ENCODE results near the gene RNF214. TPM values are rescaled to one million over a fixed set of nuclear protein-coding genes. Genes with fewer than 3 reads are reported as not detected.

Gene RNF214
- total RNA-seq, 4 donors from 2014 or later = 7.4 to 11.3 (median 9.5) TPM

GRCh38 chr11:117303646-117304315 lies 71.3 kb downstream of the RNF214 start:
- DNase-seq (ENCODE audit: low spot score in 2 of 2) = no peak
- TF ChIP-seq POLR2A (IDR thresholded peaks at IDR 0.05) = no peak
- no peak for TF ChIP-seq CTCF (IDR thresholded peaks at IDR 0.05)
- 91 to 92% methylated on average over 5 of the region's 5 CpGs for WGBS, 2 donors
- intact Hi-C loops (cut with DNase I; ENCODE audit: low total_unique reads) = no loop called here
- no peak overlapping the region for H3K4me3 ChIP-seq (ENCODE audit: low read depth, poor library complexity, severe bottlenecking)

DNA sequence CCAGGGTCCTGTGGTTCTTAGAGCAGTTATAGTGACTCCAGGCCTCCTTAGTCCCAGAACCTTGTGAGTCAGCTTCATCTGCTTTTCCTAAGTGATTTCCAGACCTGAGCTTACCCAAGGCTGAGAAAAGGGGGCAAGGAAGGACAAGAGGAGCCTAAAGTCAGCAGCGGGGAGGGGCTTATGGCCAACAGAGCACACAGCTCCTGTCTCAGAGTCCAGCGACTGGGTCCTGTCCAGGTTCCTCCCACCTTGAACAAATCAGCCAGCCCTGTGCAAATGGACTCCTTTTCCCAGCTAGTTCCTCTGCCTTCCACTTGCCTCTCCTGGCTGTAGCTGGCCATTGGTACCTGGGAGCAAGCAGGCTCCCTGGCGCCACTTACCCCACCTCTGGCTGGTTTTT lies 72.7 kb downstream of the RNF214 start:
- no peak for TF ChIP-seq POLR2A (IDR thresholded peaks at IDR 0.05)
- no peak for TF ChIP-seq CTCF (IDR thresholded peaks at IDR 0.05)
- WGBS, 2 donors = 98 to 100% methylated on average over 3 of the region's 3 CpGs
- no peak for DNase-seq (ENCODE audit: low spot score in 2 of 2)
- H3K4me3 ChIP-seq (ENCODE audit: low read depth, poor library complexity, severe bottlenecking) = no peak overlapping the region
- intact Hi-C loops (cut with DNase I; ENCODE audit: low total_unique reads) = no loop called here

GRCh38 chr11:117309310-117309709 lies 76.8 kb downstream of the RNF214 start:
- TF ChIP-seq CTCF (IDR thresholded peaks at IDR 0.05) (no peak), POLR2A (IDR thresholded peaks at IDR 0.05) (no peak)
- H3K4me3 ChIP-seq (ENCODE audit: low read depth, poor library complexity, severe bottlenecking) = no peak overlapping the region
- 88 to 89% methylated on average over 7 of the region's 7 CpGs for WGBS, 2 donors
- intact Hi-C loops (cut with DNase I; ENCODE audit: low total_unique reads) = no loop called here
- DNase-seq (ENCODE audit: low spot score in 2 of 2) = no peak

GRCh38 chr11:117313091-117313490 lies 80.6 kb downstream of the RNF214 start:
- DNase-seq (ENCODE audit: low spot score in 2 of 2) = no peak
- no peak overlapping the region for H3K4me3 ChIP-seq (ENCODE audit: low read depth, poor library complexity, severe bottlenecking)
- 80 to 81% methylated on average over 5 of the region's 5 CpGs for WGBS, 2 donors
- no peak for TF ChIP-seq POLR2A (IDR thresholded peaks at IDR 0.05)
- no peak for TF ChIP-seq CTCF (IDR thresholded peaks at IDR 0.05)
- intact Hi-C loops (cut with DNase I; ENCODE audit: low total_unique reads) = no loop called here

DNA sequence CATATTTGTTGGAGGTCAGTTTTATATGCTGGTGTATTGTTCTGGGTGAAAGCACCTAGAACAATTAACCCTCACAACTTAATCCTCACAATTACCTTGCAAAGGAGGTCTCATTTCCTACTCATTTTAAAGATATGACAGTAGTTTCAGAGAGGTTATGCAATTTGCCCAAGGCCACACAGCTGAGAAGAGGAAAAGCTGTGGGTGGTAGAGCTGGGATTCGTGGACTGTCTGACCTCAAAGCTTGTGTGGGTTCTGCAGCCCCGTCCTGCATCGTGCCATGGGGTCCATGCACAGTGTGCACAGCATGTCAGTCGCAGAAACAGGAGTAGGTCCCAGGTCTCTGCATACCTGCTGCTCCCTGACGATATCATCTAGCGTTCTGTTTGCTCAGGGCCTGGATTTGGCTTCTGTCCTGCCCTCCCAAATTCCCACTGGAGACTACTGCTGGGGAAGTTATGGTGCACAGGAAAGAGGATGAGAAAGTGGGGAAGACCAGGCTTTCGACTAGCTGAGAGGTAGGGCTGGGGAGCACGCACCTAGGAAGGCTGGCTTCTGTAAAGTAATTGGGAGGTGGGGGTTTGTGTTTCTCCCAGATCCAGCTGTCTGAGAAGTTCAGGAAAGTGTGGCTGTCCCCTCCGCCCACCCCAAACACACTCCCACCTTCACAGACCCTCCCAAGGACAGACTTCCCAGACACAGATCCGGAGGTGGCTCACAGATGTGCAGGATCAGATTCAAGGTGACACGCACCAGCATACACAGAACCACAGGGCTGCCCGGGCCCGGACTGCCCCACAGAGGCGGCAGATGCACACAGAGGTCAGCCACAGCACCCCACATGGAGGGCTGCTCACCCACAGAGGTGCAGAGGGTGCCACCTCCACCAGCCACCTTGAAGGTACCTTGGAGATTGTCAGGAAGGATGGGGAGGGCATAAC lies 81.6 kb downstream of the RNF214 start:
- TF ChIP-seq CTCF (IDR thresholded peaks at IDR 0.05) = no peak
- no peak for TF ChIP-seq POLR2A (IDR thresholded peaks at IDR 0.05)
- intact Hi-C loops (cut with DNase I; ENCODE audit: low total_unique reads) = no loop called here
- 85 to 87% methylated on average over 13 to 14 of the region's 14 CpGs for WGBS, 2 donors
- no peak for DNase-seq (ENCODE audit: low spot score in 2 of 2)
- no peak overlapping the region for H3K4me3 ChIP-seq (ENCODE audit: low read depth, poor library complexity, severe bottlenecking)
